Heart right ventricle (tissue), 16 donors: Measurements from ENCODE around the gene NSD2. TPM values are rescaled to one million over a fixed set of nuclear protein-coding genes. Genes with fewer than 3 reads are reported as not detected.

Experiments used
- ATAC-seq, 8 donors: fragments of 200-7000 bp; cut with Tn5 transposase; one replicate each; pipeline ENCODE4 v1.9.1; 2020; ENCODE audit warnings: mild to moderate bottlenecking in 8 of 8, moderate library complexity in 8 of 8, moderate number of reproducible peaks in 1 of 8
- DNase-seq, 2 donors: peaks; one replicate each; pipeline ENCODE4 v3.0.0-alpha.2; 2020
- H3K27ac ChIP-seq, 10 donors: fragments of 200-600 bp; sonication (generic) in 2 of 10; one replicate each; pipeline versions ENCODE4 v1.5.0 to v1.8.0; 2020 to 2022; ENCODE audit warnings: mild to moderate bottlenecking in 3 of 10
- H3K27me3 ChIP-seq, 7 donors: fragments of 200-600 bp; one replicate each; pipeline ENCODE4 v1.8.0; 2021 to 2022; ENCODE audit warnings: mild to moderate bottlenecking in 2 of 7
- H3K36me3 ChIP-seq, 9 donors: fragments of 200-600 bp; sonication (generic) in 1 of 9; one replicate each; pipeline versions ENCODE4 v1.5.0 to v1.8.0; 2020 to 2022; ENCODE audit warnings: mild to moderate bottlenecking in 2 of 9
- H3K4me1 ChIP-seq, 9 donors: fragments of 200-600 bp; sonication (generic) in 1 of 9; one replicate each; pipeline versions ENCODE4 v1.5.0 to v1.8.0; 2020 to 2022; ENCODE audit warnings: mild to moderate bottlenecking in 4 of 9
- H3K4me3 ChIP-seq, 10 donors: fragments of 200-600 bp; sonication (generic) in 2 of 10; one replicate each; pipeline versions ENCODE4 v1.5.0 to v1.8.0; 2020 to 2022; ENCODE audit warnings: mild to moderate bottlenecking in 7 of 10, moderate library complexity in 2 of 10
- H3K9me3 ChIP-seq, 11 donors: fragments of 200-600 bp in 10 of 11; sonication (generic) in 2 of 11; one replicate each; pipeline versions ENCODE4 v1.5.0 to v1.8.0; 2013 to 2022; ENCODE audit warnings: mild to moderate bottlenecking in 2 of 11, control low read depth in 1 of 11, moderate library complexity in 1 of 11
- WGBS, 2 donors: extraction: QIAGEN DNeasy Blood & Tissue Kit; methylation state at CpG; one replicate each; pipeline ENCODE4 v1.1.7; 2013; ENCODE audit warnings: inconsistent platforms in 1 of 2; 5-methylcytosine and 5-hydroxymethylcytosine counted together
- intact Hi-C, 10 donors: fragments of 100-400 bp; cut with DNase I; formaldehyde crosslinking; loops; one replicate each; pipeline versions ENCODE4 v1.11.1 to v1.14.2; 2022
- polyA plus RNA-seq, 2 donors: library from polyadenylated mRNA; stranded (reverse); fragments of 200-250 nt; gene quantifications; one replicate each; pipeline ENCODE4 v1.2.3, GENCODE V29; 2013
- total RNA-seq, 10 donors: library from RNA; stranded (reverse); fragmentation: NEBNext Ultra II Directional in 3 of 10; extraction: Animal tissue kit (Norgen Biotek cat#: 25700) in 3 of 10; gene quantifications; one replicate each; pipeline versions ENCODE4 v1.2.1 to v1.2.4, GENCODE V29; 2021 to 2023
- TF ChIP-seq, protein P1 (sequence below), 9 donors: fragments of 200-600 bp; sonication (generic) in 2 of 9; IDR thresholded peaks; one replicate each; pipeline versions ENCODE4 v1.5.0 to v1.8.0; 2021 to 2022; ENCODE audit warnings: antibody characterized with exemption in 9 of 9, mild to moderate bottlenecking in 5 of 9, moderate library complexity in 1 of 9
- donor health status: Arrhythmogenic right ventricular cardiomyopathy.
- donor health status: ischemic (EF 13 %, LVEDD 7.1; RV severe dilation, severe dysfunction).
- donor health status: healthy with polysubstance abuse.
- donor health status: DM: no; HTN: yes; CAD: no.
- donor health status: DM: no; HTN: no; CAD: no.
- donor health status: ischemic (EF 25% LVEDD 6.9; RV normal size, moderate dysfunction).
- donor health status: ischemic (EF 25% LVEDD 5.7; RV mildly dilated, moderate dysfunction).
- donor health status: healthy.
- donor health status: DM: yes; HTN: yes; CAD: no.
- donor health status: Ischemic cardiomyopathy.
- donor health status: ischemic (EF 35%, LVEDD 5.7; RV mildly dilated, moderate dysfunction).
- donor health status: nonischemic (EF 11% LVEDD 7.7; RV severe dilation, severe dysfunction).
- donor health status: DM: yes; HTN: yes; CAD: no.
- donor health status: PGD.
- donor health status: ischemic (EF 29% LVEDD 5.4; RV normal size, mild dysfunction).
- donor health status: nonischemic (EF 23%, LVEDD 6.1; RV moderate dilation, normal function).

NSD2 gene
- total and polyA plus RNA-seq, 12 donors = 7.7 to 64.4 (median 44.5) TPM

DNA sequence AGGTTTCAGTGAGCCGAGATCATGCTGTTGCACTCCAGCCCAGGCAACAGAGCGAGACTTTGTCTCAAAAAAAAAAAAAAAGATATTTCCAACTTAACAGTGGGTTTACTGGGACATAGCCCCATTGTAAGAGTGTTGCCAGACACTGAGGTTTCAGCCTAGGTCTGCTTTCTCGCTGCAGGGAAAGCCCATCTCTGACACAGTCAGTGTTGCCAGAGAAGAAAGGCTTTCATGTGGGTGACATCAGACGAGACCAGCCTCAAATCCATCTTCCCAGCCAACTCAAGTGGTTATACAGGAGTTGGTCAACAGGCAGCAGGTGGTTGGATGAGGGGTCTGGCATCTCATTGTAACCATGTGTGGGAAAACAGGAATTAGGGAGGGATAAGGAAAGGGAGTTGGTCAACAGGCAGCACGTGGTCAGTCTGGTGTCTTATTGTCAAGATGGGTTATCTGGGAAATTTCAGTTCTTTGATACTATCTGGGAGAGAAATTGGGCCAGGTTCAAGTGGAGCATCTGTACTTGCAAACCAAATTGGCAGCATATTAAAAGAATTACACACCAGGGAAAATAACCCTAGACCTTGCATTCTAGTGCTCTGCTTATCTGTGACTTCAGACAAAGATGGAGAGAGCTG is 96.4 kb downstream of the NSD2 start:
- DNase-seq (no peak), ATAC-seq (no peak)
- H3K27me3 ChIP-seq = no peaks in the 10 kb centered on the region
- peaks cover 0 to 93% (median 9%) of the 10 kb centered on the region in 9 donors for H3K36me3 ChIP-seq
- TF ChIP-seq, protein P1, sequence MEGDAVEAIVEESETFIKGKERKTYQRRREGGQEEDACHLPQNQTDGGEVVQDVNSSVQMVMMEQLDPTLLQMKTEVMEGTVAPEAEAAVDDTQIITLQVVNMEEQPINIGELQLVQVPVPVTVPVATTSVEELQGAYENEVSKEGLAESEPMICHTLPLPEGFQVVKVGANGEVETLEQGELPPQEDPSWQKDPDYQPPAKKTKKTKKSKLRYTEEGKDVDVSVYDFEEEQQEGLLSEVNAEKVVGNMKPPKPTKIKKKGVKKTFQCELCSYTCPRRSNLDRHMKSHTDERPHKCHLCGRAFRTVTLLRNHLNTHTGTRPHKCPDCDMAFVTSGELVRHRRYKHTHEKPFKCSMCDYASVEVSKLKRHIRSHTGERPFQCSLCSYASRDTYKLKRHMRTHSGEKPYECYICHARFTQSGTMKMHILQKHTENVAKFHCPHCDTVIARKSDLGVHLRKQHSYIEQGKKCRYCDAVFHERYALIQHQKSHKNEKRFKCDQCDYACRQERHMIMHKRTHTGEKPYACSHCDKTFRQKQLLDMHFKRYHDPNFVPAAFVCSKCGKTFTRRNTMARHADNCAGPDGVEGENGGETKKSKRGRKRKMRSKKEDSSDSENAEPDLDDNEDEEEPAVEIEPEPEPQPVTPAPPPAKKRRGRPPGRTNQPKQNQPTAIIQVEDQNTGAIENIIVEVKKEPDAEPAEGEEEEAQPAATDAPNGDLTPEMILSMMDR (IDR thresholded peaks at IDR 0.05) = no peak
- 81 to 82% methylated on average over 5 of the region's 5 CpGs for WGBS, 2 donors
- peaks cover 0 to 5% (median 0%) of the 10 kb centered on the region in 9 donors for H3K4me1 ChIP-seq
- no peaks in the 10 kb centered on the region for H3K9me3 ChIP-seq
- H3K27ac ChIP-seq = no peak overlapping the region
- intact Hi-C loops = no loop called here
- H3K4me3 ChIP-seq = no peak overlapping the region

DNA sequence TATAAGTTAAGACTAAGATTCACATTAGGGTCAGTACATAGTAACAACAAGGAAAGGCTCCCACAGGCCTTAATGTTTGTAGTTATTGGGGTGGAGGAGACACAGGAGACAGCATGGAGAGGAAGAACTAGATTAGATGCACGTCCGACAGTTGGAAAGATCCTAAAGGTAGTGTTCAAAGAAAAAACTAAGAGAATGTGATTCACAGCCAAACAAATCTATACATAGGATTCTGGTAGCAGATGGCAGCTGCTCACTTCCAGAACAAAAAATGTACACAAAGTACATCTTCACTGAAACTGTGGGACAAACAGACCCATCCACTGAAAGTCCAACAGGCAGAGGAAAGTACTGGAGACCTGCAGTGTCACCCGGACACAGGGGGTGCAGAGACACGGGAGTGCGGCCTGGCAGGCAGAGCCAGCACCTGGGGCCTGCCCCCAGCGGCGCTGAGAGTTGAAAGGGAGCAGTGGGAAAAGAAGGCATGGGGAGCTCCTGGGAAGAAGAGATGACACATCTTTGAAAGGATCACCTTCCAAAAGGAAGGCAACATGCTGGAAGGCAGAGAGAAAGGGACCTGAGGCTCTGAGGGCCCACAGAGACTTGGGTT is 97.6 kb downstream of the NSD2 start:
- ATAC-seq = no peak
- 93 to 96% methylated on average over 7 of the region's 7 CpGs for WGBS, 2 donors
- peaks cover 0 to 5% (median 0%) of the 10 kb centered on the region in 9 donors for H3K4me1 ChIP-seq
- no peak overlapping the region for H3K4me3 ChIP-seq
- TF ChIP-seq, protein P1 (IDR thresholded peaks at IDR 0.05) = no peak
- H3K27ac ChIP-seq = no peak overlapping the region
- intact Hi-C loops = no loop called here
- no peaks in the 10 kb centered on the region for H3K9me3 ChIP-seq
- H3K27me3 ChIP-seq = no peaks in the 10 kb centered on the region
- DNase-seq = no peak
- H3K36me3 ChIP-seq = peaks cover 0 to 92% (median 4%) of the 10 kb centered on the region in 9 donors

DNA sequence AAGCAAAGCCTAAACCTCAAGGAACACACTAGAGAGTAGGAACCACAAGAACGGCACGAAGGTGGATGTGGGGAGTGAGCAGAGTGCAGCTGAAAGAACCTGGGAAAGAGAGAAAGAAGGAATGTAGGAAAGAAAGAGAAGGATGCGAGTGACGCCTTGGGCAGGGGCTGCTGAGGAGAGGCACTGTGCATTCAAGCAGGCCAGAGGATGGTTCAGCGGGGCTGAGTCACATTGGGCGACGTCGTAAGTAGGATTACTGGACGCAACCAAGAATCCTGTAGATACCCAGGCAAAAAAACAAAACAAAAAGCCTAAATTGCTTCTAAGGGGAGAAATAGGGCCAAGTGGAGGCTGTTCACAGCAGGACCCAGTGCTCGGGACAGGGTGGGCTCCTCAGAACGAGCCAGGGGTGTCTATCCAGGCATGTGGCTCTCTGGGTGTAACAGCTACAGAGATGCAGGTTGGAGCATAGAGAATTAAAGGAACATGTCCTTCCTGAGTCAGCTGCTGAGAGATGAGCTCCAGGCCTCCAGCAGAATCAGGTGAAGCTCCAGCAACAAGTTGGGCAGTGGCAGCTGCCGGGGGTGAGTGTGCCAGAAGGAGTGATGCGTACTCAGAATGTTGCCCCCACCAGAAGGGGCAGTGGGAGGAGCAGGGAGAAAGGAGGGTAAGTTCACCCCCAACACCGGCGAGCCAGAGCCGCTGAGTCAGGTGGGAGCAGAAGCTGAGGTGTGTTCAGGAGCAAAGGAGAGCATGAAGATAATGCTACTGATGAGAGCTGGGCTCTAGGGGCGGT is 98.9 kb downstream of the NSD2 start:
- intact Hi-C loops = no loop called here
- H3K4me1 ChIP-seq = no peaks in the 10 kb centered on the region
- H3K4me3 ChIP-seq = no peak overlapping the region
- ATAC-seq = no peak
- TF ChIP-seq, protein P1 (IDR thresholded peaks at IDR 0.05) = no peak
- 91 to 95% methylated on average over 17 of the region's 17 CpGs for WGBS, 2 donors
- H3K36me3 ChIP-seq = peaks cover 0 to 94% (median 12%) of the 10 kb centered on the region in 9 donors
- no peak for DNase-seq
- no peaks in the 10 kb centered on the region for H3K27me3 ChIP-seq
- no peaks in the 10 kb centered on the region for H3K9me3 ChIP-seq
- H3K27ac ChIP-seq = no peak overlapping the region

DNA sequence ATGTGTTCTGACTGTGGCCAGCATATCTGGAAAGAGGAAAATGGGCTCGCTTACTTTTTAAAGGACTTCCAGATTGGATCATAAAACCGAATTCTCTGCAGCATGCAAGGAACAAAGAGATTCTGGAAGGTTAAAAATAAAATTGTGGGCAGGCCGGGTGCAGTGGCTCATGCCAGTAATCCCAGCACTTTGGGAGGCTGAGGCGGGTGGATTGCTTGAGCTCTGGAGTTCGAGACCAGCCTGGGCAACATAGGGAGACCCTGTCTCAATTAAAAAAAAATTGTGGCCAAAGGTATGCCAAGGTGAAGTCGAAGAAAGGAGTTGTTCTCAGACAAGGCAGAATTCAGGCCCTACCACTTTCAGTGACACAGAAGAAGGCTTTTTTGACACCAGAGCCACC is 99.7 kb downstream of the NSD2 start:
- H3K4me1 ChIP-seq = no peaks in the 10 kb centered on the region
- H3K27ac ChIP-seq = no peak overlapping the region
- TF ChIP-seq, protein P1 (IDR thresholded peaks at IDR 0.05) = no peak
- 83 to 92% methylated on average over 6 of the region's 6 CpGs for WGBS, 2 donors
- no peaks in the 10 kb centered on the region for H3K27me3 ChIP-seq
- DNase-seq (no peak), ATAC-seq (no peak)
- intact Hi-C loops = no loop called here
- H3K4me3 ChIP-seq = no peak overlapping the region
- no peaks in the 10 kb centered on the region for H3K9me3 ChIP-seq
- H3K36me3 ChIP-seq = peaks cover 0 to 96% (median 19%) of the 10 kb centered on the region in 9 donors
